ENCODE data around the gene DLG2. TPM values are rescaled to one million over a fixed set of nuclear protein-coding genes. Genes with fewer than 3 reads are reported as not detected.

Gene DLG2
- total and polyA plus RNA-seq, 9 donors = 2.5 to 20.7 (median 12.0) TPM

DNA sequence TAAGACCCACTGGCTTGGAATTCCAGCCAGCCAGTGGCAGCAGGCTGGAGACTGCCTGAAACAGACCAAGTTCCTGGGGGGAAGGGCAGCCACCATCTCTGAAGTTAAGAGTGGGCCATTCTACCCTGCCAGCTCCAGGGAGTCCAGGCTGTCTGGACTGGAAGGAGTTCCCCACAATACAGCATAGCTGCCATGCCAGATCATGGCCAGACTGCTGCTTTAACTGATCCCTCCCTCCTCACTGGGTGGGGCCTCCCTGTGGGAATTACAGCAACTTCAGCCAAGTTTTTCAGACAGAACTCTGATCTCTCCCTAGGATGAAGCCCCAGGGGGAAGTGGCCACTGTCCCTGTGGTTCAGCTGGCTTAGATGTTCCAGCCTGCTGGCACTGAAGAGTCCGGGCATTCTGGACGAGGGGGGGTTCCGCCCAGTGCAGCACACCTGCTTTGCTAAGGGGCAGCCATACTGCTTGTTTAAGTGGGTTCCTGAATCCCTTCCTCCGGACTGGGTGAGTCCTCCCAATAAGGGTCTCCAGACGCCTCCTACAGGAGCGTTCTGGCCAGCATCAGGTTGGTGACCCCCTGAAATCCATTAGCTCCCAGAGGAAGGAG is 455.4 kb downstream of the DLG2 start:
- WGBS, 3 donors = 91 to 95% (median 92%) methylated on average over 6 of the region's 6 CpGs

DNA sequence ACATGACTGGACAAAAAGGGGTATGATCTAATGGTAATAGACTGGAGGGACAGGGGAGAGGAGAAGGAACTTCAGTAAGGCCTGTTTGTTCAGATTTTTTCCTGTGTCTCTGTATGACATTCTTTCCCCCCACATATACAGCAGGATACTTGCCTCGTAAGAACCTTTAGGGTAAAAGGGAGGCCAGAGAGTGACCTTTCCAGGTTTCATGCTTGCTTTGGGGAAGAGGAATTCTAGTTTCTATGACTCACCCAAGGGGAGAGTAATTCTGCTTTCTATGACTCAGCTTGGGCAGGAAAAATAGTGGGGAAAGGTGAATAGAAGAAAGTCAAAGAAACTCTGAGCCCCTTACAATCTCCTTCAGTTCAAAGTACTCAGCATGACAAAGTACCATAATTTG is 457.0 kb downstream of the DLG2 start:
- Histone ChIP-seq H3K36me3 (no peaks in the 10 kb centered on the region), H3K27me3 (no peaks in the 10 kb centered on the region), H3K9me3 (no peaks in the 10 kb centered on the region), H3K4me1 (ENCODE audit: insufficient read depth) (no peaks in the 10 kb centered on the region), H3K27ac (no peak overlapping the region), H3K4me3 (no peak overlapping the region)
- TF ChIP-seq POLR2A (IDR thresholded peaks at IDR 0.05) = no peak
- no peak for TF ChIP-seq EP300 (IDR thresholded peaks at IDR 0.05)
- TF ChIP-seq, protein P1, sequence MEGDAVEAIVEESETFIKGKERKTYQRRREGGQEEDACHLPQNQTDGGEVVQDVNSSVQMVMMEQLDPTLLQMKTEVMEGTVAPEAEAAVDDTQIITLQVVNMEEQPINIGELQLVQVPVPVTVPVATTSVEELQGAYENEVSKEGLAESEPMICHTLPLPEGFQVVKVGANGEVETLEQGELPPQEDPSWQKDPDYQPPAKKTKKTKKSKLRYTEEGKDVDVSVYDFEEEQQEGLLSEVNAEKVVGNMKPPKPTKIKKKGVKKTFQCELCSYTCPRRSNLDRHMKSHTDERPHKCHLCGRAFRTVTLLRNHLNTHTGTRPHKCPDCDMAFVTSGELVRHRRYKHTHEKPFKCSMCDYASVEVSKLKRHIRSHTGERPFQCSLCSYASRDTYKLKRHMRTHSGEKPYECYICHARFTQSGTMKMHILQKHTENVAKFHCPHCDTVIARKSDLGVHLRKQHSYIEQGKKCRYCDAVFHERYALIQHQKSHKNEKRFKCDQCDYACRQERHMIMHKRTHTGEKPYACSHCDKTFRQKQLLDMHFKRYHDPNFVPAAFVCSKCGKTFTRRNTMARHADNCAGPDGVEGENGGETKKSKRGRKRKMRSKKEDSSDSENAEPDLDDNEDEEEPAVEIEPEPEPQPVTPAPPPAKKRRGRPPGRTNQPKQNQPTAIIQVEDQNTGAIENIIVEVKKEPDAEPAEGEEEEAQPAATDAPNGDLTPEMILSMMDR (IDR thresholded peaks at IDR 0.05) = no peak
- intact Hi-C loops (cut with DNase I) = no loop called here
- 76 to 93% (median 79%) methylated on average over 1 of the region's 1 CpG for WGBS, 3 donors
- DNase-seq = no peak

More for the DNA sequence above, 455.4 kb downstream of the DLG2 start:
- Histone ChIP-seq H3K27ac (no peak overlapping the region), H3K27me3 (no peaks in the 10 kb centered on the region), H3K36me3 (no peaks in the 10 kb centered on the region), H3K9me3 (no peaks in the 10 kb centered on the region), H3K4me3 (no peak overlapping the region), H3K4me1 (ENCODE audit: insufficient read depth) (no peaks in the 10 kb centered on the region)
- intact Hi-C loops (cut with DNase I) = no loop called here
- DNase-seq = no peak
- TF ChIP-seq, protein P1 (IDR thresholded peaks at IDR 0.05) = no peak
- TF ChIP-seq EP300 (IDR thresholded peaks at IDR 0.05) = no peak
- TF ChIP-seq POLR2A (IDR thresholded peaks at IDR 0.05) = no peak

DNA sequence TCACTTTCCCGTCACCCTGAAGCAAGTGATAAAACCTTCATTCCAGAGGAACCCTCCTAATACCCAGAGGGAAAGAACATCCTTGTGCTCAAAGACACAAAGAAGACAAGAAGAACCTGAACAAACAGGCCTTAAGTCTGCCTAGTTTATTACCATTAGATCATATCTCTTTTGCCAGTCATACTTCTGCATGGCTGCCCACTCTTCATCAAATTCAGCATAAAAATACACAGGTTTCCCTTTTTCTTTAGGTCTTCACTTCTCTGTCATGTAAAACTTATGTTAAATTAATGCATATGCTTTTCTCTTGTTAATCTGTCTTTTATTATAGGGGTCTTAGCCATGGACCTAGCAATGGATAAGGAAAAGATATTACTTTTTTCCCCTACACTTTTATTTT is 459.7 kb downstream of the DLG2 start:
- intact Hi-C loops (cut with DNase I) = no loop called here
- no peak for DNase-seq
- Histone ChIP-seq H3K36me3 (no peaks in the 10 kb centered on the region), H3K27ac (no peak overlapping the region), H3K9me3 (no peaks in the 10 kb centered on the region), H3K4me1 (ENCODE audit: insufficient read depth) (no peaks in the 10 kb centered on the region), H3K27me3 (no peaks in the 10 kb centered on the region), H3K4me3 (no peak overlapping the region)
- WGBS, 3 donors = 79 to 98% (median 89%) methylated on average over 1 of the region's 1 CpG
- TF ChIP-seq EP300 (IDR thresholded peaks at IDR 0.05) (no peak), POLR2A (IDR thresholded peaks at IDR 0.05) (no peak)
- TF ChIP-seq, protein P1 (IDR thresholded peaks at IDR 0.05) = no peak

DNA sequence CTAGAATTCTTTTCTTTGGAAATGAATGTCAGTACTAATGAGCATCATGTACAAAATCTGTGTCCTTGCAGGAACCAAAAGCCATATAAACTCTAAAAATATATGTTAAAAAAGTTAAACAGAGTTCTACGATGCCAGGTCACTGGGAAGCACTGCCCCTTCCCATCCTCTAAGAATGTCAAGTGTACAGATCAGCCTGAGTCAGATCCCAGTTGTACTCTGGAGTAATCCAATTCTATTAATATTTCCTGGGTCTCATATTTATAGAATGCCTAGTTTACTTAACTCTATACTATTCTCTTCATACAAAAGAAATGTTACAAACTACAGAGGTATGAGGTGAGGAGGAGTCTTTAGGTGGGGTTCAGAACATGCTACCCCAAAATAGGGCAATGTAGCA is 460.1 kb downstream of the DLG2 start:
- H3K27me3 ChIP-seq = no peaks in the 10 kb centered on the region
- 81 to 93% (median 83%) methylated on average over 1 of the region's 1 CpG for WGBS, 3 donors
- no peaks in the 10 kb centered on the region for H3K9me3 ChIP-seq
- no peaks in the 10 kb centered on the region for H3K36me3 ChIP-seq
- intact Hi-C loops (cut with DNase I) = no loop called here
- no peaks in the 10 kb centered on the region for H3K4me1 ChIP-seq (ENCODE audit: insufficient read depth)
- no peak overlapping the region for H3K4me3 ChIP-seq
- H3K27ac ChIP-seq = no peak overlapping the region
- TF ChIP-seq EP300 (IDR thresholded peaks at IDR 0.05) (no peak), POLR2A (IDR thresholded peaks at IDR 0.05) (no peak)
- TF ChIP-seq, protein P1 (IDR thresholded peaks at IDR 0.05) = no peak
- no peak for DNase-seq

Measured in ovary (tissue), 9 donors.